C4-2B (cell line): Measurements from ENCODE around the gene ERCC6L2.

Experiments
- H3K27ac ChIP-seq: fragments of 450-650 bp; 2 replicates; pipeline ENCODE4 v1.5.1; 2017
- ZFX ChIP-seq: fragments of 450-650 bp; IDR thresholded peaks from 2 replicates; pipeline ENCODE4 v1.6.1; 2017
- TF ChIP-seq, protein P1 (sequence below): fragments of 450-650 bp; conservative IDR thresholded peaks from 2 replicates; pipeline ENCODE4 v1.5.1; 2017; ENCODE audit warnings: mild to moderate bottlenecking

Gene ERCC6L2

DNA sequence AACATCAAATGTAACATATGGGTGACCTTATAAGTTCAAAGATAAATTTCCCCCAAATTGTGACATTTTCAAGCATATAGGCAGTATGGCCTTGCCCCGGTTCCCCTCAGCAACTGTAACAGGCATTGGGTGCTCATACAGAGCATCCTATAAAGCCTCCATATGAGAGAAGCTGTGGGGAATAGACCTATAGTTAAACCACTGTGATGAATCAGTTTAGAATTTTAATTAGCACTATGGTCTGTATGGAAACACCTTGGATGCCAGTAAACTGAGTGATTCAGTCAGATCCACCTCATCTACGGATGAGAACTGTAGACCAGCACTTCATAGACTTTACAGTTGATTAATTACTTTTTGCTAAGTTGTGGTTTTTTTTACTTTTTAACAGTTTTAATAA lies 79.4 kb downstream of the ERCC6L2 start:
- H3K27ac ChIP-seq, result no peak overlapping the region
- TF ChIP-seq, protein P1, sequence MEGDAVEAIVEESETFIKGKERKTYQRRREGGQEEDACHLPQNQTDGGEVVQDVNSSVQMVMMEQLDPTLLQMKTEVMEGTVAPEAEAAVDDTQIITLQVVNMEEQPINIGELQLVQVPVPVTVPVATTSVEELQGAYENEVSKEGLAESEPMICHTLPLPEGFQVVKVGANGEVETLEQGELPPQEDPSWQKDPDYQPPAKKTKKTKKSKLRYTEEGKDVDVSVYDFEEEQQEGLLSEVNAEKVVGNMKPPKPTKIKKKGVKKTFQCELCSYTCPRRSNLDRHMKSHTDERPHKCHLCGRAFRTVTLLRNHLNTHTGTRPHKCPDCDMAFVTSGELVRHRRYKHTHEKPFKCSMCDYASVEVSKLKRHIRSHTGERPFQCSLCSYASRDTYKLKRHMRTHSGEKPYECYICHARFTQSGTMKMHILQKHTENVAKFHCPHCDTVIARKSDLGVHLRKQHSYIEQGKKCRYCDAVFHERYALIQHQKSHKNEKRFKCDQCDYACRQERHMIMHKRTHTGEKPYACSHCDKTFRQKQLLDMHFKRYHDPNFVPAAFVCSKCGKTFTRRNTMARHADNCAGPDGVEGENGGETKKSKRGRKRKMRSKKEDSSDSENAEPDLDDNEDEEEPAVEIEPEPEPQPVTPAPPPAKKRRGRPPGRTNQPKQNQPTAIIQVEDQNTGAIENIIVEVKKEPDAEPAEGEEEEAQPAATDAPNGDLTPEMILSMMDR, result no peak
- TF ChIP-seq ZFX, result no peak

DNA sequence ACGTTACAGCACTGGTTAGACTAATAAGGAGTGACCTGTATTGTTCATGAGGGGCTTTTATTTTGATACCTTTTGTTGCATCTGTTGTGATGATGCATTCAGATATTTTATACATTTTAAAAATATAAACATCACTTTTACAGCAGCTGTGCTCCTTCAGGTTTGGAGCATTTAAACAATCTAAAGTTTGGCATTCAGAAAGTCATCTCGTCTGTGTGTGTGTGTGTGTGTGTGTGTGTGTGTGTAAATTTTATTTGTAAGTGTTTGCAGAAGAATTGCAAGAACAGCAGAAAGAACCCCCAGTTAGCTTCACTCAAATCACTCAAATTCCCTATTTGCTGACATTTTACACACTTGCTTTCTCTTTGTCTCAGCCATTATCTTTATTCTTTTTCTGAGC lies 87.4 kb downstream of the ERCC6L2 start:
- TF ChIP-seq, protein P1, result no peak
- no peak for TF ChIP-seq ZFX
- no peak overlapping the region for H3K27ac ChIP-seq

DNA sequence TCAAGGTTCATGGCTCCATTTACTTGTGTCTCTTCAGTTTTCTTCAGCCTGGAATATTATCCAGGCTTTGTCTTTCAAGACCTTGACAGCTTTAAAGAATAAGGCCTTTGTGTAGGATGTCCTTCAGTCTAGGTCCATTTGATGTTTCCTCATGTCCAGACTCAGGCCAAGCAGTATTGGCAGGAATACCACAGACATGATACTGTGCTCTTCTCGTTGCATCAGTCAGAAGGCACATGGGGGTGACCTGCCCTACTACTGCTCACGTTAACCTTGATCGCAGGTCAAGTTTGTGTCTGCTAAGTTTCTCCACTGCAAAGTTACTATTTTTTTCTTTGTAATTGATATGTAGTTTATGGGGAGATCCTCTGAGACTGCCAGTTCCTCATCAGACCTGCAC lies 88.2 kb downstream of the ERCC6L2 start:
- TF ChIP-seq ZFX, result no peak
- TF ChIP-seq, protein P1, result no peak
- H3K27ac ChIP-seq, result no peak overlapping the region

- TF ChIP-seq ZFX, result no peak
- TF ChIP-seq, protein P1, result no peak
- no peak overlapping the region for H3K27ac ChIP-seq
Observed at GRCh38 chr9:95966306-95966705, 90.8 kb downstream of the ERCC6L2 start.

- H3K27ac ChIP-seq, result no peak overlapping the region
- no peak for TF ChIP-seq ZFX
- TF ChIP-seq, protein P1, result no peak
Observed at GRCh38 chr9:95970317-95970716, 94.8 kb downstream of the ERCC6L2 start.

- no peak overlapping the region for H3K27ac ChIP-seq
- TF ChIP-seq, protein P1, result no peak
- TF ChIP-seq ZFX, result no peak
Observed at GRCh38 chr9:95971815-95972214, 96.3 kb downstream of the ERCC6L2 start.

DNA sequence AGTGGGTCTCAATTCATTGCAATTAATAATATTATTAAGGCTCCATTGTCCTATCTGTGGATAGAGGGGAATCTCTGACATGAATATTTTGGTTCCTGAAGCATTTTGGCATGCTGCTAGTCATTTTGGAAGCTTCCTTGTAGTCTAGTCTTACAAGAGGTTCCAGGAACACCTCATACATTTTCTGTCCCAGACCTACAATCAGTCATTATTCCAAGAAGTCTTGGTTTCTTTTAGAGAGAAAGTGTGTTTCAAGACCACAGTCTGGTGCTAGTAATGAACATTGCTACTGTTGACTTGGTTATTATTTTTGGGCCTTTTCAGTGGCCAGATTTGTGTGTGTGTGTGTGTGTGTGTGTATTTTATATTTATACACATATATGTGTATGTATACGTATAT lies 98.9 kb downstream of the ERCC6L2 start:
- no peak for TF ChIP-seq ZFX
- TF ChIP-seq, protein P1, result no peak
- no peak overlapping the region for H3K27ac ChIP-seq
